ENCODE results near the gene OSER1. TPM values are rescaled to one million over a fixed set of nuclear protein-coding genes. Genes with fewer than 3 reads are reported as not detected.

OSER1 gene
- 10 to 100 TPM; 11.2 to 38.0 (median 26.2) TPM for total RNA-seq

GRCh38 chr20:44210406-44211176 lies at the start of gene OSER1:
OSER1 (minus strand) TSS chr20:44210771; CDS start chr20:44206957, 3,814 bp downstream.
- in situ Hi-C loops (cut with MboI; ENCODE audit: low pct_ligation_motif_present in 1 of 4, low pct_unique_long_range_greater_than_20kb in 1 of 4, low sequenced_read_pairs in 3 of 4): loop anchor here (10.0 to 25.0 kb wide), 5 partner anchors 104 to 402 kb away; partner anchors contain the start of gene FITM2 (in 2 of the 4)
- WGBS, 2 donors (ENCODE audit: low coverage in 1 of 2): 0% methylated on average over 5 to 65 of the region's 79 CpGs
- H3K27me3 ChIP-seq: no peaks in the 10 kb centered on the region
- peak; percentile 99 for DNase-seq
- peak within 1 kb of the TSS; percentile 97 to 100 (median 99) for H3K27ac ChIP-seq
- intact Hi-C loops (cut with DNase I; ENCODE audit: low total_unique reads): no loop called here
- H3K4me3 ChIP-seq: peak within 1 kb of the TSS; percentile 63 to 100 (median 90)
- peaks cover 8 to 53% (median 34%) of the 10 kb centered on the region in 4 donors for H3K4me1 ChIP-seq
- peak in 1 of 5 experiments; percentile 44 for TF ChIP-seq CTCF (IDR thresholded peaks at IDR 0.05)
- peak; percentile 44 for TF ChIP-seq EP300 (IDR thresholded peaks at IDR 0.05; ENCODE audit: low read depth)
- peak; percentile 96 to 99 (median 99) for TF ChIP-seq POLR2AphosphoS5 (IDR thresholded peaks at IDR 0.05)
- peak; percentile 99 for TF ChIP-seq POLR2A (IDR thresholded peaks at IDR 0.05)
- H3K9me3 ChIP-seq: no peaks in the 10 kb centered on the region
- peaks cover 0 to 9% (median 0%) of the 10 kb centered on the region in 4 donors for H3K36me3 ChIP-seq

- Histone ChIP-seq H3K4me3 (no peak overlapping the region), H3K27me3 (no peaks in the 10 kb centered on the region), H3K9me3 (no peaks in the 10 kb centered on the region), H3K4me1 (no peaks in the 10 kb centered on the region), H3K27ac (no peak overlapping the region), H3K36me3 (no peaks in the 10 kb centered on the region)
- DNase-seq: no peak
- intact Hi-C loops (cut with DNase I; ENCODE audit: low total_unique reads): no loop called here
- TF ChIP-seq CTCF (IDR thresholded peaks at IDR 0.05) (no peak), POLR2AphosphoS5 (IDR thresholded peaks at IDR 0.05) (no peak), POLR2A (IDR thresholded peaks at IDR 0.05) (no peak), EP300 (IDR thresholded peaks at IDR 0.05; ENCODE audit: low read depth) (no peak)
- 83% methylated on average over 4 to 21 of the region's 28 CpGs for WGBS, 2 donors (ENCODE audit: low coverage in 1 of 2)
- in situ Hi-C loops (cut with MboI; ENCODE audit: low pct_ligation_motif_present in 1 of 4, low pct_unique_long_range_greater_than_20kb in 1 of 4, low sequenced_read_pairs in 3 of 4): no loop called here
These were observed 47.8 kb upstream of the OSER1 start for GRCh38 chr20:44258226-44258890.

GRCh38 chr20:44256961-44257360 lies 46.4 kb upstream of the OSER1 start:
- no peaks in the 10 kb centered on the region for H3K9me3 ChIP-seq
- 82% methylated on average over 19 of the region's 21 CpGs; no CpG with 5 or more reads in 1 of the 2 donors for WGBS, 2 donors (ENCODE audit: low coverage in 1 of 2)
- no peak for DNase-seq
- no peaks in the 10 kb centered on the region for H3K4me1 ChIP-seq
- in situ Hi-C loops (cut with MboI; ENCODE audit: low pct_ligation_motif_present in 1 of 4, low pct_unique_long_range_greater_than_20kb in 1 of 4, low sequenced_read_pairs in 3 of 4): no loop called here
- no peak overlapping the region for H3K27ac ChIP-seq
- H3K4me3 ChIP-seq: no peak overlapping the region
- intact Hi-C loops (cut with DNase I; ENCODE audit: low total_unique reads): no loop called here
- no peaks in the 10 kb centered on the region for H3K27me3 ChIP-seq
- TF ChIP-seq POLR2AphosphoS5 (IDR thresholded peaks at IDR 0.05) (no peak), CTCF (IDR thresholded peaks at IDR 0.05) (no peak), POLR2A (IDR thresholded peaks at IDR 0.05) (no peak), EP300 (IDR thresholded peaks at IDR 0.05; ENCODE audit: low read depth) (no peak)
- no peaks in the 10 kb centered on the region for H3K36me3 ChIP-seq

- TF ChIP-seq EP300 (IDR thresholded peaks at IDR 0.05; ENCODE audit: low read depth): no peak
- no peak for TF ChIP-seq CTCF (IDR thresholded peaks at IDR 0.05)
- no peak for TF ChIP-seq POLR2A (IDR thresholded peaks at IDR 0.05)
- TF ChIP-seq POLR2AphosphoS5 (IDR thresholded peaks at IDR 0.05): no peak
- no peaks in the 10 kb centered on the region for H3K27me3 ChIP-seq
- no peak overlapping the region for H3K4me3 ChIP-seq
- no peaks in the 10 kb centered on the region for H3K9me3 ChIP-seq
- no peaks in the 10 kb centered on the region for H3K4me1 ChIP-seq
- H3K36me3 ChIP-seq: no peaks in the 10 kb centered on the region
- 95 to 100% methylated on average over 1 of the region's 1 CpG for WGBS, 2 donors (ENCODE audit: low coverage in 1 of 2)
- intact Hi-C loops (cut with DNase I; ENCODE audit: low total_unique reads) (no loop called here), in situ Hi-C loops (cut with MboI; ENCODE audit: low pct_ligation_motif_present in 1 of 4, low pct_unique_long_range_greater_than_20kb in 1 of 4, low sequenced_read_pairs in 3 of 4) (no loop called here)
- no peak for DNase-seq
- no peak overlapping the region for H3K27ac ChIP-seq
These were observed 45.4 kb upstream of the OSER1 start for GRCh38 chr20:44255942-44256341.

All from transverse colon (tissue), 4 donors.